ENCODE data around the gene NLRP1.

The NLRP1 gene

DNA sequence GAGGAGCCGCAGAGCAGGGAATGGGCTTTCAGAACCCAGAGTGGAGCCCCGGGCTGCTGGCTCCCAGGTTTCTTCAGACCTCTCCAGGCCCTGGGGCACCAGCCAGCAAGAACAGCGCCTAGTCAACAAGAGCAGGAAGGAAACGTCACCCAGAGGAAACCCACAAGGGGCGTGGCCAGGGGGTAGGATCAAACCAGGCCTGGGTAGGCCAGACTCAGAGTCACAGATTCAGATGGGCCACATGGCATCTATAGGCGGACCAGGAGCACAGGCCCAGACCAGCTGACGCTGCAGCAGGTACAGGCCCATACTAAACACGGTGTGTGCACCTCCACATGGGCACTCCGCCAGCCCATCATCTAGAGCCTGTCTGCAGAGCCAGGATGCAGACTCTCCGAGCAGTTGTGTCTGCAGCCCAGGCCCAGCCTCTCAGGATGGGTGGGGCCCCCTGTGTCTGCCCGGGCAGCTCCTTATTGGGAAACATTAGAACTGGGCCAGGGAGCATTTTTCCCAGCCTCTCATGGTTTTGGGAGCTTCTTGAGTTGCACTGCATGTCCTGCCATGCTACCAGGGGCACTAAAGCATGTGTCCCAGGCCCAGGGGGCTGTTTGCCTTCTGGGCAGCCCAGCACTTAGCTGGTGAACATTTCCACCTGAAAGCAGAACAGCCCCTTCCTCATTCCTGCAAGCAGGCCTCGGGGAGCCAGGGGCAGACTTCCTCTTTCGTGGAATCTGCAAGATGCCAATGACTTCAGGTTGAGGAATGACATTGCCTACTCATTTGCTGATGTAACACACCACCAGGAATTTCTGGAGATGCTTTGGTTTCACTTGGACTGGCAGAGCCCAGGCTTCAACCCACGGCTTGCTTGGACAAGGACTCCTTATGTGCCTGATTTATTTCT, at the start of gene NLRP1:
Gene NLRP1, minus strand, starts transcription at position 127 of the 904 bp plus-strand sequence. CDS start 552 bp downstream, outside the sequence.
- H3K4me3 ChIP-seq (ENCODE audit: low read depth, low read length), result no peak within 1 kb of the TSS
- DNase-seq (ENCODE audit: low read depth), result no peak
- TF ChIP-seq, protein P1, sequence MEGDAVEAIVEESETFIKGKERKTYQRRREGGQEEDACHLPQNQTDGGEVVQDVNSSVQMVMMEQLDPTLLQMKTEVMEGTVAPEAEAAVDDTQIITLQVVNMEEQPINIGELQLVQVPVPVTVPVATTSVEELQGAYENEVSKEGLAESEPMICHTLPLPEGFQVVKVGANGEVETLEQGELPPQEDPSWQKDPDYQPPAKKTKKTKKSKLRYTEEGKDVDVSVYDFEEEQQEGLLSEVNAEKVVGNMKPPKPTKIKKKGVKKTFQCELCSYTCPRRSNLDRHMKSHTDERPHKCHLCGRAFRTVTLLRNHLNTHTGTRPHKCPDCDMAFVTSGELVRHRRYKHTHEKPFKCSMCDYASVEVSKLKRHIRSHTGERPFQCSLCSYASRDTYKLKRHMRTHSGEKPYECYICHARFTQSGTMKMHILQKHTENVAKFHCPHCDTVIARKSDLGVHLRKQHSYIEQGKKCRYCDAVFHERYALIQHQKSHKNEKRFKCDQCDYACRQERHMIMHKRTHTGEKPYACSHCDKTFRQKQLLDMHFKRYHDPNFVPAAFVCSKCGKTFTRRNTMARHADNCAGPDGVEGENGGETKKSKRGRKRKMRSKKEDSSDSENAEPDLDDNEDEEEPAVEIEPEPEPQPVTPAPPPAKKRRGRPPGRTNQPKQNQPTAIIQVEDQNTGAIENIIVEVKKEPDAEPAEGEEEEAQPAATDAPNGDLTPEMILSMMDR (IDR thresholded peaks at IDR 0.05; ENCODE audit: control insufficient read depth, extremely low read depth, insufficient read depth), result no peak

DNA sequence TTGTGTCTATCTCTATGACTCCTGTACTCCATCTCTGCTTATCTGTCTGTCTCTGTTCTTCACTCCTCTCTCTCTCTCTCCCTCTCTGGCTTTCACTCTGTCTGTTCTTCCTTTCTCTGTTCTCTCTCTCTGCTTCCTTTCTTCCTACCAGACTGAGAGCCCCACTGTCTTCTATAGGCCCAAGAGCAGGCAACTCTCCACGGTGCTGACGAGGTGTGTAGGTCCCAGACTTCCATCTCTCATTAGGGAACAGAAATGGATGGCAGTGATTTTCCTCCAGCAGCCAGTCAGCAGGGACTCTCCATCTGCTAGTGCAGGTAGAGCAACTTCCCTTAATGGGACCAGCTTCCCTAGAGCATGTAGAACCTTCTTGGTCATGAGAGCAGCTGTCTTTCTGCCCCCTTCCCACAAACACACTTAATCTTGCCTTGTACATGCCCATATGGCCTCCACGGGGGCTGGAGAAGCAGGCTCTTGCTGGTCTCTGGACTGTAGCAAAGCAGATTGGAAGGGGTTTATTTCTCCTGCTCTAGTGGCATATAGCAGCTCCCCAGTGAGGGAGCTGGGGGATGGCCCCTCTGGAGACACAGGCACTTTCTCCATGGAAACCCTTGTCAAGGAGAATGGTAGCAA, 47.8 kb upstream of the NLRP1 start:
- DNase-seq (ENCODE audit: low read depth), result no peak
- TF ChIP-seq, protein P1 (IDR thresholded peaks at IDR 0.05; ENCODE audit: control insufficient read depth, extremely low read depth, insufficient read depth), result no peak
- H3K4me3 ChIP-seq (ENCODE audit: low read depth, low read length), result no peak overlapping the region

GRCh38 chr17:5630434-5630833, 46.1 kb upstream of the NLRP1 start:
- DNase-seq (ENCODE audit: low read depth), result no peak
- TF ChIP-seq, protein P1 (IDR thresholded peaks at IDR 0.05; ENCODE audit: control insufficient read depth, extremely low read depth, insufficient read depth), result no peak
- no peak overlapping the region for H3K4me3 ChIP-seq (ENCODE audit: low read depth, low read length)

- TF ChIP-seq, protein P1 (IDR thresholded peaks at IDR 0.05; ENCODE audit: control insufficient read depth, extremely low read depth, insufficient read depth), result no peak
- H3K4me3 ChIP-seq (ENCODE audit: low read depth, low read length), result no peak overlapping the region
- no peak for DNase-seq (ENCODE audit: low read depth)
These were observed 44.8 kb upstream of the NLRP1 start for GRCh38 chr17:5629128-5629527.

- H3K4me3 ChIP-seq (ENCODE audit: low read depth, low read length), result no peak overlapping the region
- no peak for DNase-seq (ENCODE audit: low read depth)
- TF ChIP-seq, protein P1 (IDR thresholded peaks at IDR 0.05; ENCODE audit: control insufficient read depth, extremely low read depth, insufficient read depth), result no peak
These were observed 44.0 kb upstream of the NLRP1 start for GRCh38 chr17:5628262-5628661.

GRCh38 chr17:5624211-5624610, 39.9 kb upstream of the NLRP1 start:
- TF ChIP-seq, protein P1 (IDR thresholded peaks at IDR 0.05; ENCODE audit: control insufficient read depth, extremely low read depth, insufficient read depth), result no peak
- no peak overlapping the region for H3K4me3 ChIP-seq (ENCODE audit: low read depth, low read length)
- DNase-seq (ENCODE audit: low read depth), result no peak
